DOHH2 (cell line): Measurements from ENCODE around the gene RUNX2.

ENCODE experiments used
- H3F3A ChIP-seq: fragments of 200-600 bp; sonication (generic), shearing (Covaris generic); 2 replicates; pipeline ENCODE4 v1.6.0; 2016; ENCODE audit warnings: antibody characterized with exemption, mild to moderate bottlenecking; ENCODE audit not compliant: control insufficient read depth, insufficient read depth
- H3K27ac ChIP-seq: fragments of 200-600 bp; sonication (generic); 2 replicates; pipeline ENCODE4 v1.5.1; 2014; ENCODE audit warnings: low read depth, mild to moderate bottlenecking, low read length, moderate library complexity
- H3K27me3 ChIP-seq: fragments of 200-600 bp; sonication (generic); 2 replicates; pipeline ENCODE4 v1.6.1; 2014; ENCODE audit warnings: mild to moderate bottlenecking, low read length, mixed read lengths; ENCODE audit not compliant: control insufficient read depth
- H3K36me3 ChIP-seq: fragments of 200-600 bp; sonication (generic); 2 replicates; pipeline ENCODE4 v1.6.1; 2014; ENCODE audit warnings: mild to moderate bottlenecking, low read length, moderate library complexity, mixed read lengths; ENCODE audit not compliant: control insufficient read depth
- H3K4me1 ChIP-seq: fragments of 200-600 bp; sonication (generic); 2 replicates; pipeline ENCODE4 v1.6.1; 2014; ENCODE audit warnings: mild to moderate bottlenecking, low read length, mixed read lengths; ENCODE audit not compliant: control insufficient read depth
- H3K4me2 ChIP-seq: fragments of 200-600 bp; sonication (generic); 2 replicates; pipeline ENCODE4 v1.6.0; 2014; ENCODE audit warnings: mild to moderate bottlenecking, low read length, moderate library complexity
- H3K4me3 ChIP-seq: fragments of 200-600 bp; sonication (generic); 2 replicates; pipeline ENCODE4 v1.5.1; 2014; ENCODE audit warnings: mild to moderate bottlenecking, low read length, mixed read lengths
- H3K79me2 ChIP-seq: fragments of 200-600 bp; sonication (generic); 2 replicates; pipeline ENCODE4 v1.6.1; 2014; ENCODE audit warnings: mild to moderate bottlenecking, low read length, mixed read lengths; ENCODE audit not compliant: control insufficient read depth
- H3K9me2 ChIP-seq: fragments of 200-600 bp; sonication (generic); replicated peaks from 2 replicates; pipeline ENCODE4 v1.6.1; 2014; ENCODE audit warnings: mild to moderate bottlenecking, low read length, mixed read lengths; ENCODE audit not compliant: control insufficient read depth
- H3K9me3 ChIP-seq: fragments of 200-600 bp; sonication (generic); 2 replicates; pipeline ENCODE4 v1.6.1; 2014; ENCODE audit warnings: antibody characterized with exemption, low read length, mixed read lengths; ENCODE audit not compliant: control insufficient read depth, insufficient read depth
- H4K20me1 ChIP-seq: fragments of 200-600 bp; sonication (generic); 2 replicates; pipeline ENCODE4 v1.6.0; 2014; ENCODE audit warnings: low read depth, mild to moderate bottlenecking, antibody characterized with exemption, low read length, moderate library complexity; ENCODE audit not compliant: control insufficient read depth, insufficient read depth
- EZH2phosphoT487 ChIP-seq: fragments of 200-600 bp; sonication (generic); IDR thresholded peaks from 2 replicates; pipeline ENCODE4 v1.6.1; 2017; ENCODE audit warnings: borderline replicate concordance, mild to moderate bottlenecking, antibody characterized with exemption, low read length, moderate library complexity, mixed read lengths
- TF ChIP-seq, protein P1 (sequence below): fragments of 200-600 bp; sonication (generic); IDR thresholded peaks from one replicate; pipeline ENCODE4 v1.5.1; 2014; ENCODE audit warnings: antibody characterized with exemption, mild to moderate bottlenecking, low read depth, low read length; ENCODE audit not compliant: poor library complexity, severe bottlenecking

RUNX2 gene

DNA sequence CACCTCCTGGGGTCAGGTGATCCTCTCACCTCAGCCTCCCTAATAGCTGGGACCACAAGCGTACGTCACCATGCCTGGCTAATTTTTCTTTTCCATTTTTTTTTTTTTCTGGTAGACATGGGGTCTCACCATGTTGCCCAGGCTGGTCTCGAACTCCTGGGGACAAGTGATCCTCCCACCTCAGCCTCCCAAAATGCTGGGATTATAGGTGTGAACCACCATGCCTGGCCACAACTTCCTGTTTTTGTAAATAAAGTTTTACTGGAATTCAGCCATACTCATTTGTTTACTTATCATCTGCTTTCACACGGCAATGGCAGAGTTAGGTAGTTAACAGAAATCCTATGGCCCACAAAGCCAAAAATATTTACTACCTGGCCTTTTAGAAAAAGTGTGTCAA, 7.8 kb upstream of the RUNX2 start:
- peaks cover 11% of the 10 kb centered on the region for H3K4me1 ChIP-seq
- H3K4me2 ChIP-seq: no peak overlapping the region
- TF ChIP-seq, protein P1, sequence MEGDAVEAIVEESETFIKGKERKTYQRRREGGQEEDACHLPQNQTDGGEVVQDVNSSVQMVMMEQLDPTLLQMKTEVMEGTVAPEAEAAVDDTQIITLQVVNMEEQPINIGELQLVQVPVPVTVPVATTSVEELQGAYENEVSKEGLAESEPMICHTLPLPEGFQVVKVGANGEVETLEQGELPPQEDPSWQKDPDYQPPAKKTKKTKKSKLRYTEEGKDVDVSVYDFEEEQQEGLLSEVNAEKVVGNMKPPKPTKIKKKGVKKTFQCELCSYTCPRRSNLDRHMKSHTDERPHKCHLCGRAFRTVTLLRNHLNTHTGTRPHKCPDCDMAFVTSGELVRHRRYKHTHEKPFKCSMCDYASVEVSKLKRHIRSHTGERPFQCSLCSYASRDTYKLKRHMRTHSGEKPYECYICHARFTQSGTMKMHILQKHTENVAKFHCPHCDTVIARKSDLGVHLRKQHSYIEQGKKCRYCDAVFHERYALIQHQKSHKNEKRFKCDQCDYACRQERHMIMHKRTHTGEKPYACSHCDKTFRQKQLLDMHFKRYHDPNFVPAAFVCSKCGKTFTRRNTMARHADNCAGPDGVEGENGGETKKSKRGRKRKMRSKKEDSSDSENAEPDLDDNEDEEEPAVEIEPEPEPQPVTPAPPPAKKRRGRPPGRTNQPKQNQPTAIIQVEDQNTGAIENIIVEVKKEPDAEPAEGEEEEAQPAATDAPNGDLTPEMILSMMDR: no peak
- H3K36me3 ChIP-seq: no peaks in the 10 kb centered on the region
- no peaks in the 10 kb centered on the region for H3F3A ChIP-seq
- no peaks in the 10 kb centered on the region for H3K9me3 ChIP-seq
- H4K20me1 ChIP-seq: no peaks in the 10 kb centered on the region
- no peaks in the 10 kb centered on the region for H3K27me3 ChIP-seq
- no peak overlapping the region for H3K27ac ChIP-seq
- H3K79me2 ChIP-seq: no peaks in the 10 kb centered on the region
- H3K9me2 ChIP-seq: no peaks in the 10 kb centered on the region
- H3K4me3 ChIP-seq: no peak overlapping the region

DNA sequence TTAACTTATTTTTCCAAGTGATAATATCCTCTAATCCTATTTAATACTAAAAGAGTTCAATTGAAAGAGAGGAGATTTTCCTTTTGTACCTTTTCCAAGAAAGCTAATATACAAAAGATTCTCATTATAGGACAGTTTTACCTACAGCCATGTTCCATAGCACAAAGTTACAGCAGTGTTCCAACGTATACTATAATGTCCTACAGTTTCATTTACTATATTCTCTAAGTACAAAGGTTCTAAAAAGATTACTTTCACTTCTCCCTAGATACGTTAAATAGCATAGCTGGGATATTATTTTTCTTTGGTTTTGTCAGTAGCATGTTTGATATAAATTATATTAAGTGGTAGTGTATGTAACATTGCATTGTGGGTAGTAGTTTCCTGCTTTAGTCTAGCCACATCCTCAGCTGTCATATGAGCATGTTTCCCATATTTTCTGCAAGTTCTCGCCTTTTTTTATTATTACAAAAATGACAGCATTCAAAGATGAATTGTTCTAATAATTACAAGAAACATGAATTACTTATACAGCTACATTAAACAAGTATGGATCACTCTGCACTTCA, 4.4 kb upstream of the RUNX2 start:
- Histone ChIP-seq H3K36me3 (no peaks in the 10 kb centered on the region), H3K9me3 (no peaks in the 10 kb centered on the region), H3K4me2 (peak overlapping the region; percentile 23; the same call in 1 of the 2 replicates), H3F3A (no peaks in the 10 kb centered on the region), H3K79me2 (no peaks in the 10 kb centered on the region), H3K4me1 (peaks cover 11% of the 10 kb centered on the region), H3K4me3 (no peak overlapping the region), H4K20me1 (no peaks in the 10 kb centered on the region), H3K9me2 (no peaks in the 10 kb centered on the region), H3K27ac (no peak overlapping the region), H3K27me3 (no peaks in the 10 kb centered on the region)
- no peak for TF ChIP-seq EZH2phosphoT487
- TF ChIP-seq, protein P1: no peak

DNA sequence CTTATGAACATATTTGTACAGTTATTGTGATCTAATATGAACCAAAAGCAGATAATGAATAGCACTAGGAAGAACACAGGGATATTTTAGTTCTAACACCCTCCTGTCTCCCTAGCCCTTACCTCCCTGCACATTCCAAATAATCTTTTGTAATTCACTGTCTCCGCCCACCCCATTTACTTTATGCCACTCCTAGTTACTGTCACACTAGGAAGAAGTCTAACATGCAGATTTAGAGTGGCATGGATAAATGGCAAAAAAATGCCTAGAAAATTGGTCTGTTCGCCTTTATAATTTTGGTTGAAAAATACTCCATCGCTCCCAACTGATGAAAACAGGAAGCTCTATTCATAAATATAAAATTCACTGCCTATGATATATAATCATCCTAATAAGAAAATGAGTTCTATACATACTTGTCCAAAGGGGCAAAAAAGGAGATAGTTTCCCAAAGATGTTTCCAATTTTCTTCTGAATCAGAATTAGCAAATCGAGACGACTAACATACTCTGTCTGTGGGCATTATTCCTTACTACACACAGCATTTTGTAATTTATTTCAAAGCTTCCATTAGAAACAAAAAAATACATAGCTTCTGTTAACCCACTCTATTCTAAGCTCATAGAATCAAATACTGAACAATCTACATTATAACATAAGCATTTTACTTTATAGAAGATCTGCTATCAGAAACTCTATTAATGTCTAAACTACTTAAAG, 1.3 kb upstream of the RUNX2 start:
- Histone ChIP-seq H3K9me2 (no peaks in the 10 kb centered on the region), H3K27ac (no peak overlapping the region)

More for the DNA sequence above, 1.3 kb upstream of the RUNX2 start:
- no peaks in the 10 kb centered on the region for H3K9me3 ChIP-seq
- TF ChIP-seq, protein P1: no peak
- no peak for TF ChIP-seq EZH2phosphoT487
- no peak overlapping the region for H3K4me3 ChIP-seq
- H3K36me3 ChIP-seq: no peaks in the 10 kb centered on the region
- no peaks in the 10 kb centered on the region for H4K20me1 ChIP-seq
- peaks cover 11% of the 10 kb centered on the region for H3K4me1 ChIP-seq
- H3K27me3 ChIP-seq: no peaks in the 10 kb centered on the region
- H3K4me2 ChIP-seq: no peak overlapping the region
- no peaks in the 10 kb centered on the region for H3F3A ChIP-seq
- H3K79me2 ChIP-seq: no peaks in the 10 kb centered on the region
